Osteoblast (primary cell): ENCODE results near the gene GPR75. TPM values are rescaled to one million over a fixed set of nuclear protein-coding genes. Genes with fewer than 3 reads are reported as not detected.
"Not testable (repeated sequence)": the region's sequence is repeated elsewhere in the genome, so short reads cannot be mapped to it uniquely, and the experiment has no call there.

Experiments
- DNase-seq: peaks from one replicate; pipeline ENCODE4 v3.0.0; 2011; ENCODE audit warnings: low spot score, mixed read lengths; ENCODE audit not compliant: insufficient read length; ENCODE audit errors: missing footprints
- H2AFZ ChIP-seq: 2 replicates; pipeline ENCODE4 v1.6.0; 2011; ENCODE audit warnings: mild to moderate bottlenecking, low read length
- H3K27ac ChIP-seq: 2 replicates; pipeline ENCODE4 v1.5.1; 2011; ENCODE audit warnings: mild to moderate bottlenecking, low read depth, low read length, moderate library complexity
- H3K27me3 ChIP-seq: 2 replicates; pipeline ENCODE4 v1.6.0; 2012; ENCODE audit warnings: mild to moderate bottlenecking, control low read depth, inconsistent platforms, low read length, moderate library complexity; ENCODE audit not compliant: insufficient read depth
- H3K36me3 ChIP-seq: 2 replicates; pipeline ENCODE4 v1.5.1; 2011; ENCODE audit warnings: mild to moderate bottlenecking, low read length, control low read depth, moderate library complexity; ENCODE audit not compliant: insufficient read depth
- H3K4me1 ChIP-seq: 2 replicates; pipeline ENCODE4 v1.5.1; 2011; ENCODE audit warnings: mild to moderate bottlenecking, low read length, control low read depth, moderate library complexity; ENCODE audit not compliant: insufficient read depth
- H3K4me2 ChIP-seq: 2 replicates; pipeline ENCODE4 v1.6.0; 2011; ENCODE audit warnings: mild to moderate bottlenecking, low read length; ENCODE audit not compliant: insufficient read depth
- H3K4me3 ChIP-seq: fragments of 200-600 bp; sonication (generic); 3 replicates; pipeline ENCODE4 v1.5.1; 2012; ENCODE audit warnings: mild to moderate bottlenecking, low read length, inconsistent platforms; ENCODE audit not compliant: insufficient read depth
- H3K79me2 ChIP-seq: 2 replicates; pipeline ENCODE4 v1.6.0; 2012; ENCODE audit warnings: mild to moderate bottlenecking, low read length, control low read depth, inconsistent platforms; ENCODE audit not compliant: insufficient read depth
- H3K9me3 ChIP-seq: 2 replicates; pipeline ENCODE4 v1.5.1; 2011; ENCODE audit warnings: low read depth, low read length, control low read depth
- H4K20me1 ChIP-seq: 2 replicates; pipeline ENCODE4 v1.6.0; 2012; ENCODE audit warnings: mild to moderate bottlenecking, low read length, control low read depth; ENCODE audit not compliant: insufficient read depth
- total RNA-seq: library from RNA; depleted of rRNA; stranded (reverse); fragments of >200 nt; gene quantifications from 2 replicates; pipeline ENCODE4 v1.2.3, GENCODE V29; 2012
- TF ChIP-seq, protein P1 (sequence below): IDR thresholded peaks from 2 replicates; pipeline ENCODE4 v1.5.1; 2011; ENCODE audit warnings: mild to moderate bottlenecking, low read depth, low read length, moderate library complexity; ENCODE audit errors: extremely low read depth

GPR75 gene
- total RNA-seq, 1 donor = 2.2 TPM

DNA sequence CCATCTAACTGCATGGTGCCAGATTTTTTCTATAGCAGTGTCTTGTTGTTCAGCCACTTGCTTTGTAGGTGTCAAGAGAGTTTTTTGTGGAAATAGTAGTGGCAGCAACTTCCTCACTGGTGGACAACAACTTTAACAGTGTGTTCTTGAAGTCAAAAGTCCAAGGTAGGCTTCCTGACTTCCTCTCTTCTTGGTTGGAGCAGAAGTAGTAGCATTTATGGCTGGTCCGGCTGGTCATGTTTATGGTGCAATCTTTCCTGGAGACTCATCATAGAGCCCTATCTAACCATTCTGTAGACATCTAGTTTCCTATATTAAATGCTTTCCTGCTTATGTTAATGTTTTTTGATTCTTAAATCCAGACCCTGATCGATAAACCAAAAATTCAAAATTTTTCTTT lies 11.7 kb downstream of the GPR75 start:
- H3K27me3 ChIP-seq = no peaks in the 10 kb centered on the region
- H2AFZ ChIP-seq = no peak overlapping the region
- TF ChIP-seq, protein P1, sequence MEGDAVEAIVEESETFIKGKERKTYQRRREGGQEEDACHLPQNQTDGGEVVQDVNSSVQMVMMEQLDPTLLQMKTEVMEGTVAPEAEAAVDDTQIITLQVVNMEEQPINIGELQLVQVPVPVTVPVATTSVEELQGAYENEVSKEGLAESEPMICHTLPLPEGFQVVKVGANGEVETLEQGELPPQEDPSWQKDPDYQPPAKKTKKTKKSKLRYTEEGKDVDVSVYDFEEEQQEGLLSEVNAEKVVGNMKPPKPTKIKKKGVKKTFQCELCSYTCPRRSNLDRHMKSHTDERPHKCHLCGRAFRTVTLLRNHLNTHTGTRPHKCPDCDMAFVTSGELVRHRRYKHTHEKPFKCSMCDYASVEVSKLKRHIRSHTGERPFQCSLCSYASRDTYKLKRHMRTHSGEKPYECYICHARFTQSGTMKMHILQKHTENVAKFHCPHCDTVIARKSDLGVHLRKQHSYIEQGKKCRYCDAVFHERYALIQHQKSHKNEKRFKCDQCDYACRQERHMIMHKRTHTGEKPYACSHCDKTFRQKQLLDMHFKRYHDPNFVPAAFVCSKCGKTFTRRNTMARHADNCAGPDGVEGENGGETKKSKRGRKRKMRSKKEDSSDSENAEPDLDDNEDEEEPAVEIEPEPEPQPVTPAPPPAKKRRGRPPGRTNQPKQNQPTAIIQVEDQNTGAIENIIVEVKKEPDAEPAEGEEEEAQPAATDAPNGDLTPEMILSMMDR = no peak
- H4K20me1 ChIP-seq = peaks cover 4% of the 10 kb centered on the region
- H3K79me2 ChIP-seq = no peaks in the 10 kb centered on the region
- H3K36me3 ChIP-seq = peaks cover 3% of the 10 kb centered on the region
- H3K4me1 ChIP-seq = no peaks in the 10 kb centered on the region
- H3K27ac ChIP-seq = no peak overlapping the region
- no peaks in the 10 kb centered on the region for H3K9me3 ChIP-seq
- no peak overlapping the region for H3K4me3 ChIP-seq
- H3K4me2 ChIP-seq = no peak overlapping the region
- DNase-seq = no peak

DNA sequence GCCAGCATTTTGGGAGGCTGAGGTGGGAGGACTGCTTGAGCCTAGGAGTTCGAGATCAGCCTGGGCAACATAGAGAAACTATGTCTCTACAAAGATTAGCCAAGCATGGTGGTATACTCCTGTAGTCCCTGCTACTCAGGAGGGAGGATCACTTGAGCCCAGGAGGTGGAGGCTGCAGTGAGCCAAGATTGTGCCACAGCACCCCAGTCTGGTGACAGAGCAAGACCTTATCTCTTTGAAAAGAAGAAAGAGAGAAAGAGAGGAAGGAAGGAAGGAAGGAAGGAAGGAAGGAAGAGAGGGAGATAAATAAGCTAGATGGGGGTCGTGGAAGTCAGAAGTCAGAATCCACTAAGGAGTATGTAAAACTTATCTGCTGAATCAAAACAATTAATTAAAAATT lies 16.2 kb downstream of the GPR75 start:
- no peaks in the 10 kb centered on the region for H3K27me3 ChIP-seq
- H3K4me2 ChIP-seq = no peak overlapping the region
- H3K36me3 ChIP-seq = no peaks in the 10 kb centered on the region
- H3K4me3 ChIP-seq = no peak overlapping the region
- no peaks in the 10 kb centered on the region for H3K79me2 ChIP-seq
- H3K4me1 ChIP-seq = no peaks in the 10 kb centered on the region
- no peaks in the 10 kb centered on the region for H4K20me1 ChIP-seq
- no peak overlapping the region for H2AFZ ChIP-seq
- no peak for DNase-seq
- TF ChIP-seq, protein P1 = no peak
- H3K9me3 ChIP-seq = no peaks in the 10 kb centered on the region
- H3K27ac ChIP-seq = no peak overlapping the region

DNA sequence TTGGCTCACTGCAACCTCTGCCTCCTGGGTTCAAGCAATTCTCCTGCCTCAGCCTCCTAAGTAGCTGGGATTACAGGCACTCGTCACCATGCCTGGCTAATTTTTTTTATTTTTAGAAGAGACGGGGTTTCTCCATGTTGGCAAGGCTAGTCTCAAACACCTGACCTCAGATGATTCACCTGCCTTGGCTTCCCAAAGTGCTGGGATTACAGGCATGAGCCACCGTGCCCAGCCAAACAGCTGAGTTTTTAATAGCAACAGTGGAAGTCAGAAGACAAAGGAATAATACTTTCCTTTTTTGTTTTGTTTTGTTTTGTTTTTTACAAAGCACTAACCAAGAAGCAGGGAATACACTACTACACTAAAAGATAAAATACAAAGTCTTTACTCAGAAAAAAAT lies 16.9 kb downstream of the GPR75 start:
- Histone ChIP-seq H3K4me3 (no peak overlapping the region), H3K36me3 (no peaks in the 10 kb centered on the region)
- TF ChIP-seq, protein P1 = no peak

DNA sequence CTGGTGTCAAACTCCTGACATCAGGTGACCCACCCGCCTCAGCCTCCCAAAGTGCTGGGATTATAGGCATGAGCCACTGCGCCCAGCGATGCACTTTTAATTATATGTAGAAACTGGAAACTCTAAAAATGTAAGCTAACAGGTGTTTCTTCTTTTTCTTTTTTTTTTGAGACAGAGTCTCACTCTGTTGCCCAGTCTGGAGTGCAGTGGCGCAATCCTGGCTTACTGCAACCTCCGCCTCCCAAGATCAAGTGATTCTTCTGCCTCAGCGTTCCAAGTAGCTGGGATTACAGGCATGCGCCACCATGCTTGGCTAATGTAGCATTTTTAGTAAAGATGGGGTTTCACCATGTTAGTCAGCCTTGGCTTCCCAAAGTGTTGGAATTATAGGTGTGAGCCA lies 18.1 kb downstream of the GPR75 start:
- H3K9me3 ChIP-seq, H3K4me3 ChIP-seq, H3K27ac ChIP-seq, H3K36me3 ChIP-seq, DNase-seq, H4K20me1 ChIP-seq, H2AFZ ChIP-seq, H3K27me3 ChIP-seq, H3K4me2 ChIP-seq, H3K4me1 ChIP-seq, H3K79me2 ChIP-seq: not testable (repeated sequence)

More for the DNA sequence above, 16.9 kb downstream of the GPR75 start:
- Histone ChIP-seq H3K79me2 (no peaks in the 10 kb centered on the region), H3K4me1 (no peaks in the 10 kb centered on the region), H3K27me3 (no peaks in the 10 kb centered on the region), H4K20me1 (no peaks in the 10 kb centered on the region), H3K9me3 (no peaks in the 10 kb centered on the region), H3K4me2 (no peak overlapping the region), H3K27ac (no peak overlapping the region), H2AFZ (no peak overlapping the region)
- DNase-seq = no peak
